Gastroesophageal sphincter (tissue), 3 donors: ENCODE measurements around the gene MTO1.

Source experiments
- POLR2A ChIP-seq, 2 donors: fragments of 450-650 bp; IDR thresholded peaks; one replicate each; pipeline ENCODE4 v1.6.1; 2017; ENCODE audit warnings: antibody characterized with exemption in 2 of 2, mild to moderate bottlenecking in 2 of 2, moderate library complexity in 1 of 2
- TF ChIP-seq, protein P1 (sequence below), 4 experiments: fragments of 200-600 bp in 2 of 4; fragments of 450-650 bp in 2 of 4; sonication (generic) in 1 of 4; IDR thresholded peaks; one replicate each; pipeline ENCODE4 v1.5.1; 2017 to 2019; ENCODE audit warnings: antibody characterized with exemption in 4 of 4, mild to moderate bottlenecking in 2 of 4, moderate library complexity in 2 of 4

DNA sequence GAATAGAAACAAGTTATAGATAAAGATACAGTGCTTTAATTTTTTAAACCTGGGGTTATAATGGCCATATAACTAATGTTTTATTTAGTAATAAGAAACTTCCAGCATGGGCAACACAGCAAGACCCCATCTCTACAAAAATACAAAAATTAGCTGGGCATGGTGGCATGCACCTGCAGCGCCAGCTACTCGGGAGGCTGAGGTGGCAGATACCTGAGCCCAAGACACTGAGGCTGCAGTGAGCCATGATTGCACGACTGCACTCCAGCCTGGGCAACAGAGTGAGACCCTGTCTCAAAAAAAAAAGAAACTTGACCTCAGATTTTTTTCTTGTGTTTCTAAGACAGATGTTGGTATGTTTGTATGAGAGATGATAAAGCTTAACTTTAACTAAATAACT, 36.4 kb downstream of the MTO1 start:
- TF ChIP-seq, protein P1, sequence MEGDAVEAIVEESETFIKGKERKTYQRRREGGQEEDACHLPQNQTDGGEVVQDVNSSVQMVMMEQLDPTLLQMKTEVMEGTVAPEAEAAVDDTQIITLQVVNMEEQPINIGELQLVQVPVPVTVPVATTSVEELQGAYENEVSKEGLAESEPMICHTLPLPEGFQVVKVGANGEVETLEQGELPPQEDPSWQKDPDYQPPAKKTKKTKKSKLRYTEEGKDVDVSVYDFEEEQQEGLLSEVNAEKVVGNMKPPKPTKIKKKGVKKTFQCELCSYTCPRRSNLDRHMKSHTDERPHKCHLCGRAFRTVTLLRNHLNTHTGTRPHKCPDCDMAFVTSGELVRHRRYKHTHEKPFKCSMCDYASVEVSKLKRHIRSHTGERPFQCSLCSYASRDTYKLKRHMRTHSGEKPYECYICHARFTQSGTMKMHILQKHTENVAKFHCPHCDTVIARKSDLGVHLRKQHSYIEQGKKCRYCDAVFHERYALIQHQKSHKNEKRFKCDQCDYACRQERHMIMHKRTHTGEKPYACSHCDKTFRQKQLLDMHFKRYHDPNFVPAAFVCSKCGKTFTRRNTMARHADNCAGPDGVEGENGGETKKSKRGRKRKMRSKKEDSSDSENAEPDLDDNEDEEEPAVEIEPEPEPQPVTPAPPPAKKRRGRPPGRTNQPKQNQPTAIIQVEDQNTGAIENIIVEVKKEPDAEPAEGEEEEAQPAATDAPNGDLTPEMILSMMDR (IDR thresholded peaks at IDR 0.05): no peak
- TF ChIP-seq POLR2A (IDR thresholded peaks at IDR 0.05): no peak
